Endothelial cell (in vitro differentiated cells): Measurements from ENCODE around the gene MIS18A. TPM values are rescaled to one million over a fixed set of nuclear protein-coding genes. Genes with fewer than 3 reads are reported as not detected.

Experiments
- DNase-seq: peaks from one replicate; pipeline ENCODE4 v3.0.0; 2021; ENCODE audit warnings: low spot score
- H3K27ac Mint-ChIP-seq: one replicate; pipeline ENCODE4 v1.8.0; 2021; ENCODE audit warnings: mixed read lengths, inconsistent platforms; ENCODE audit not compliant: unreplicated experiment
- H3K27me3 Mint-ChIP-seq: one replicate; pipeline ENCODE4 v1.8.0; 2021; ENCODE audit warnings: mild to moderate bottlenecking, moderate library complexity, mixed read lengths, inconsistent platforms; ENCODE audit not compliant: unreplicated experiment
- H3K36me3 Mint-ChIP-seq: one replicate; pipeline ENCODE4 v1.8.0; 2021; ENCODE audit warnings: mild to moderate bottlenecking, low read depth, mixed read lengths, inconsistent platforms; ENCODE audit not compliant: unreplicated experiment
- H3K4me1 Mint-ChIP-seq: one replicate; pipeline ENCODE4 v1.8.0; 2021; ENCODE audit warnings: mild to moderate bottlenecking, mixed read lengths, inconsistent platforms; ENCODE audit not compliant: unreplicated experiment
- H3K4me3 Mint-ChIP-seq: one replicate; pipeline ENCODE4 v1.8.0; 2021; ENCODE audit warnings: mild to moderate bottlenecking, mixed read lengths, inconsistent platforms; ENCODE audit not compliant: unreplicated experiment
- H3K9me3 Mint-ChIP-seq: one replicate; pipeline ENCODE4 v1.8.0; 2021; ENCODE audit warnings: mixed read lengths, inconsistent platforms; ENCODE audit not compliant: unreplicated experiment
- total RNA-seq: library from RNA; stranded (reverse); fragmentation: NEBNext Ultra II Directional; extraction: Animal tissue kit (Norgen Biotek cat#: 25700); gene quantifications from one replicate; pipeline ENCODE4 v1.2.1, GENCODE V29; 2021; ENCODE audit not compliant: unreplicated experiment
- TF ChIP-seq, protein P1 (sequence below): fragments of 200-600 bp; sonication (generic); IDR thresholded peaks from one replicate; pipeline ENCODE4 v1.5.0; 2021; ENCODE audit warnings: antibody characterized with exemption; ENCODE audit not compliant: unreplicated experiment

MIS18A gene
- total RNA-seq, 1 donor from 2014 or later = 17.2 TPM

DNA sequence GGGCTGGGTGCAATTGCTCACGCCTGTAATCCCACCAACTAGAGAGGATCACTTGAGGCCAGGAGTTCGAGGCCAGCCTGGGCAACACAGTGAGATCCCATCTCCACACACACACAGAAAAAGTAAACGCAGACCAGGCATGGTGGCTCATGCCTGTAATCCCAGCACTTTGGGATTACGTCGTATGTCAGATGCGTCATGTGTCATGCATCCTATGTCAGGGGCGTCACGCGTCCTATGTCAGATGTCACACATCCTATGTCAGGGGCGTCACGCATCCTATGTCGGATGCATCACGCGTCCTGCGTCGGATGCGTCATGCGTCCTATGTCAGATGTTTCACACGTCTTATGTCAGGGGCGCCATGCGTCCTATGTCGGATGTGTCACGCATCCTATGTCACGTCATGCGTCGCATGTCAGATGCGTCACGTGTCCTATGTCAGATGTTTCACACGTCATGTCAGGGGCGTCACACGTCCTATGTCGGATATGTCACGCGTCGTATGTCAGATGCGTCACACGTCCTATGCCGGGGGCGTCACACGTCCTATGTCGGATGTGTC lies 21.4 kb upstream of the MIS18A start:
- Mint-ChIP-seq H3K27me3 (no peaks in the 10 kb centered on the region), H3K4me3 (no peak overlapping the region), H3K27ac (no peak overlapping the region)

DNA sequence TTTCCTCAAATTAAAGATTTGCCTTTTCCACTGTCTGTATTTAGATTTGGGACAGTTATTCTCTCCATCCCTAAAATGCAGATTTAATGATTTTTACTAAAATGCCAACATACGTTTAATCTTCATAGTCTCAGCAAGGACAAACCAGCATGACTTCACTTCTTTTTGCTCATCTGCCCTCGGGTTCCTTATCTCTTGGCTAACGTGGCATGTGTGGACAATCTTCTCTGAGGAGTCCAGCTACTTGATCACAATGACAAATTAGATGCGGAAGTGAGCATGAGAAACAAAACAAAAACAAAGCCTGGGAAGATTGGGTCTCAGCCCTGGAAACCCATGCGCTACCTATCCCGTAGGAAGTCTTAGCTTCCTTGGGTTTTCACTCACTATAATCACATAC lies 20.8 kb upstream of the MIS18A start:
- Mint-ChIP-seq H3K36me3 (no peaks in the 10 kb centered on the region), H3K9me3 (no peaks in the 10 kb centered on the region), H3K27ac (no peak overlapping the region), H3K4me1 (no peaks in the 10 kb centered on the region), H3K27me3 (no peaks in the 10 kb centered on the region), H3K4me3 (no peak overlapping the region)
- DNase-seq = no peak
- TF ChIP-seq, protein P1, sequence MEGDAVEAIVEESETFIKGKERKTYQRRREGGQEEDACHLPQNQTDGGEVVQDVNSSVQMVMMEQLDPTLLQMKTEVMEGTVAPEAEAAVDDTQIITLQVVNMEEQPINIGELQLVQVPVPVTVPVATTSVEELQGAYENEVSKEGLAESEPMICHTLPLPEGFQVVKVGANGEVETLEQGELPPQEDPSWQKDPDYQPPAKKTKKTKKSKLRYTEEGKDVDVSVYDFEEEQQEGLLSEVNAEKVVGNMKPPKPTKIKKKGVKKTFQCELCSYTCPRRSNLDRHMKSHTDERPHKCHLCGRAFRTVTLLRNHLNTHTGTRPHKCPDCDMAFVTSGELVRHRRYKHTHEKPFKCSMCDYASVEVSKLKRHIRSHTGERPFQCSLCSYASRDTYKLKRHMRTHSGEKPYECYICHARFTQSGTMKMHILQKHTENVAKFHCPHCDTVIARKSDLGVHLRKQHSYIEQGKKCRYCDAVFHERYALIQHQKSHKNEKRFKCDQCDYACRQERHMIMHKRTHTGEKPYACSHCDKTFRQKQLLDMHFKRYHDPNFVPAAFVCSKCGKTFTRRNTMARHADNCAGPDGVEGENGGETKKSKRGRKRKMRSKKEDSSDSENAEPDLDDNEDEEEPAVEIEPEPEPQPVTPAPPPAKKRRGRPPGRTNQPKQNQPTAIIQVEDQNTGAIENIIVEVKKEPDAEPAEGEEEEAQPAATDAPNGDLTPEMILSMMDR = no peak

More for the DNA sequence above, 21.4 kb upstream of the MIS18A start:
- H3K4me1 Mint-ChIP-seq = peaks cover 2% of the 10 kb centered on the region
- H3K9me3 Mint-ChIP-seq = no peaks in the 10 kb centered on the region
- no peaks in the 10 kb centered on the region for H3K36me3 Mint-ChIP-seq
- TF ChIP-seq, protein P1 = no peak
- DNase-seq = no peak

DNA sequence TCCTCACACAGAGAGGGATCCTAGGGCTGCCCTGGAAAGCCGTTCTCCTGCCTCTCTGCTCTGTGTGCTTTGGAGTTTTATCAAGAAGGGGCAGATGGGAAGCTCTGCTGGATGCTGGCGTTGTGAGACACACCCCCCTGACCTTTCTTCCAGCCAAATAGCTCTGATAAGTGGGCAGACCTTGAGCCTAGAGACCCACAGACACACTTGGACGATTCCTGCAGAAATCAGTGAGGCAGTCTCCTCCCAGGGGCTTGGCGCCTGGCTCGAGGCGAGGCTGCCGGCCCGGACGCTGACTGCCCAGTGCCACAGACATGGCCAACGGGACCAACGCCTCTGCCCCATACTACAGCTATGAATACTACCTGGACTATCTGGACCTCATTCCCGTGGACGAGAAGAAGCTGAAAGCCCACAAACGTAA lies 19.8 kb upstream of the MIS18A start, which contains the start of gene MRAP:
MRAP (plus strand) TSS at position 198 of the 424 bp plus-strand sequence; CDS start at position 315, 117 bp downstream.
- no peak within 1 kb of the TSS for H3K27ac Mint-ChIP-seq
- H3K27me3 Mint-ChIP-seq = no peaks in the 10 kb centered on the region
- H3K36me3 Mint-ChIP-seq = no peaks in the 10 kb centered on the region
- TF ChIP-seq, protein P1 = no peak
- H3K4me3 Mint-ChIP-seq = no peak within 1 kb of the TSS
- no peaks in the 10 kb centered on the region for H3K9me3 Mint-ChIP-seq
- no peak for DNase-seq
- H3K4me1 Mint-ChIP-seq = no peaks in the 10 kb centered on the region

DNA sequence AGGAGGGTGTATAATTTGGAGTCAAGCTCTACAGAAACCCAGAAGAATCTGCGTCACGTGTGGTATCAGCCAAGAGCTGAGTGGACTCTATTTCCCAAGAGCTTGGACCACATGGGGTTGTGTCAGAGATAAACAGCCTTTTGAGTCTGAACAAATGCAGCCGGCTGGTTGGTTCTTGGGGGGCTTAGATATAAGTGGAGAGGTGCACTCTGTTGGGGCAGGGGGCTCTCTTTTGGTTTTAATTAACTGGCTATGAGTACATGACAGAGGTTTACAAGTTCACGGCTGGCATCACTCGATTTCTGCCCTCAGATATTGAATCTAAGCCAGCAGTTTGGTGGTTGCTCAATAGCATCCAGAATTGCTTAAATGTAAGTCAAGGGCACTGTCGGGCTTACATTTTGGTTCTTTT lies 19.3 kb upstream of the MIS18A start:
- TF ChIP-seq, protein P1 = no peak
- Mint-ChIP-seq H3K27ac (no peak overlapping the region), H3K4me3 (no peak overlapping the region), H3K4me1 (no peaks in the 10 kb centered on the region), H3K27me3 (no peaks in the 10 kb centered on the region), H3K36me3 (no peaks in the 10 kb centered on the region), H3K9me3 (no peaks in the 10 kb centered on the region)
- DNase-seq = no peak

DNA sequence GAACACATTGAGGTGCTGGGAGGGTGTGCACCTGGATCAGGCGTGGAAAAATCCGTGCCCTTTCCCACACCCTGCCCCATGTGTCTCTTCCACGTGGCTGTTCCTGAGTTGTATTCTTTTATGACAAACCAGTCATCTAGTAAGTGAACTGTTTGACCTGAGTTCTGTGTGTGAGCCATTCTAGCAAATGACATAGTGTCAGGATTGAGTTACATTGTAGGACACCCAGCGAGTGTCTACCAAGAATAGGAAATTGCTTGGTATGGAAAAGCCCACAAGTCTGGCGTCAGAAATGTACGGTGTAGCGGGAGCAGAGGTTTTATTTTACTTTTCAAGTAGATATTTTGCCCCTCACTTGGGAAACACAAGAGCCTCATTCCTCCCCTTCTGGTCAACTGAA lies 18.6 kb upstream of the MIS18A start:
- TF ChIP-seq, protein P1 = no peak
- no peaks in the 10 kb centered on the region for H3K9me3 Mint-ChIP-seq
- no peak overlapping the region for H3K27ac Mint-ChIP-seq
- no peaks in the 10 kb centered on the region for H3K36me3 Mint-ChIP-seq
- no peak overlapping the region for H3K4me3 Mint-ChIP-seq
- no peaks in the 10 kb centered on the region for H3K4me1 Mint-ChIP-seq
- no peak for DNase-seq
- H3K27me3 Mint-ChIP-seq = no peaks in the 10 kb centered on the region
